Tibial nerve (tissue), 4 donors: Measurements from ENCODE around the gene PACSIN1.

Experiments
- CTCF ChIP-seq, 5 experiments: fragments of 200-600 bp in 3 of 5; fragments of 450-650 bp in 2 of 5; sonication (generic) in 3 of 5; IDR thresholded peaks; one replicate each; pipeline ENCODE4 v1.5.1; 2016 to 2019; ENCODE audit warnings: antibody characterized with exemption in 5 of 5, mild to moderate bottlenecking in 3 of 5, moderate library complexity in 2 of 5
- EP300 ChIP-seq, 2 donors: sonication (generic); formaldehyde crosslinking; IDR thresholded peaks; one replicate each; pipeline ENCODE4 v1.6.1; 2017; ENCODE audit warnings: antibody characterized with exemption in 2 of 2, mild to moderate bottlenecking in 1 of 2
- POLR2A ChIP-seq, 2 donors: fragments of 450-650 bp; IDR thresholded peaks; one replicate each; pipeline ENCODE4 v1.6.1; 2017; ENCODE audit warnings: antibody characterized with exemption in 2 of 2, mild to moderate bottlenecking in 2 of 2, moderate library complexity in 2 of 2

GRCh38 chr6:34475238-34475682 lies 9.4 kb downstream of the PACSIN1 start:
- TF ChIP-seq POLR2A (IDR thresholded peaks at IDR 0.05): no peak
- TF ChIP-seq CTCF (IDR thresholded peaks at IDR 0.05): no peak
- TF ChIP-seq EP300 (IDR thresholded peaks at IDR 0.05): no peak
